Endothelial cell of umbilical vein (primary cell): ENCODE results near the gene S100A9.

ENCODE experiments used
- EZH2 ChIP-seq: IDR thresholded peaks from 2 replicates; pipeline ENCODE4 v1.6.1; 2012; ENCODE audit warnings: borderline replicate concordance, low read depth, mild to moderate bottlenecking, moderate library complexity, low read length, inconsistent platforms; ENCODE audit not compliant: severe bottlenecking
- GATA2 ChIP-seq: IDR thresholded peaks from 2 replicates; pipeline ENCODE4 v1.7.0; 2011; ENCODE audit warnings: low read depth, mild to moderate bottlenecking, moderate library complexity, mixed read lengths, low read length; ENCODE audit not compliant: insufficient read length, insufficient read depth
- JUN ChIP-seq: IDR thresholded peaks from 2 replicates; pipeline ENCODE4 v1.6.1; 2011; ENCODE audit warnings: borderline replicate concordance, low read depth; ENCODE audit not compliant: insufficient read length, insufficient read depth
- MYC ChIP-seq: IDR thresholded peaks from one replicate; pipeline ENCODE4 v1.6.1; 2011; ENCODE audit warnings: mild to moderate bottlenecking, low read depth, low read length
- POLR2A ChIP-seq: IDR thresholded peaks from 2 replicates; pipeline ENCODE4 v1.6.1; 2012; ENCODE audit warnings: low read depth, mild to moderate bottlenecking, control low read depth, low read length
- POLR2AphosphoS5 ChIP-seq: IDR thresholded peaks from 2 replicates; pipeline ENCODE4 v1.6.1; 2012; ENCODE audit warnings: low read depth, mild to moderate bottlenecking, control low read depth, low read length, moderate library complexity; ENCODE audit not compliant: insufficient read depth
- TF ChIP-seq, protein P1 (sequence below), 2 donors: IDR thresholded peaks; 1 replicate in 1 of 2; 2 replicates in 1 of 2; pipeline ENCODE4 v1.5.1; 2011; ENCODE audit warnings: low read length in 2 of 2, mild to moderate bottlenecking in 2 of 2, moderate library complexity in 2 of 2, control low read depth in 1 of 2, inconsistent platforms in 1 of 2, low read depth in 1 of 2; ENCODE audit not compliant: insufficient read depth in 1 of 2; ENCODE audit errors: extremely low read depth in 1 of 2
- TF ChIP-seq, protein P2 (sequence below): IDR thresholded peaks from 2 replicates; pipeline ENCODE4 v1.6.1; 2011; ENCODE audit not compliant: insufficient read depth, insufficient read length

DNA sequence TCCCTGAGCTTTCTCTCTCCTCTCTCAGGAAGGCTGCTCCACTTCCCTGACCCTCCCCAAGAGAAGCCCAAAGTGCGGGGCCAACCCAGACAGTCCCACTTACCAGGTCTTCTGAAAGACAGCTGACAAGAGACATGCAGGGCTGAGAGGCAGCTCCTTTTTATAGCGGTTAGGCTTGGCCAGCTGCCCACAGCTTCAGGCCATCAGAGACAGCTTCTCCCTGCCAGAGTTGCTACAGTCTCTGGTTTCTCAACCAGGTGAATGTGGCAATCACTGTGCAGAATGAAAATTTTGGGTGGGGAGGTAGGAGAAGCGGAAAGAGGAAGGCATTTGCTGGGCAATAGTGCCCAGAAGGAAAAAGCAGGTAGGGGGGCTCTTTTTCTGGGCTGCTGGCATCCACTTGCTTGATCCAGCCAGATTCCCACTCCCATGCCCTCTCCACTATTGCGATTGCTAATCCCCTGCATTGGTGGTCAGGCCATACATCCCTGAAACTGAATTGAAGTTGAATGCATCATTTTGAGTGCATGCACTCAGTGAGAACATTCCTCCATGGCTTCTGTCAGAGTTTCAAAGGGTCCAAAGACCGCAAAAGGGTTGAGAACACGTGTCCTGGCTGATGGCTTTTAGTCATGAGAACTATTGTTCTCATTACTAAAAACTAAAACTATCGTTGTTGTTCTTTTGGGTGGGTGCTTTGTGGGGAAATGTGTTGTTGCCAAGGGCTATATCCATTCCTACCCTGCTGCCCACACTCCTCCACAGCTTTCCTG lies 33.5 kb downstream of the S100A9 start, which contains the start of gene S100A8:
- TF ChIP-seq, protein P1, sequence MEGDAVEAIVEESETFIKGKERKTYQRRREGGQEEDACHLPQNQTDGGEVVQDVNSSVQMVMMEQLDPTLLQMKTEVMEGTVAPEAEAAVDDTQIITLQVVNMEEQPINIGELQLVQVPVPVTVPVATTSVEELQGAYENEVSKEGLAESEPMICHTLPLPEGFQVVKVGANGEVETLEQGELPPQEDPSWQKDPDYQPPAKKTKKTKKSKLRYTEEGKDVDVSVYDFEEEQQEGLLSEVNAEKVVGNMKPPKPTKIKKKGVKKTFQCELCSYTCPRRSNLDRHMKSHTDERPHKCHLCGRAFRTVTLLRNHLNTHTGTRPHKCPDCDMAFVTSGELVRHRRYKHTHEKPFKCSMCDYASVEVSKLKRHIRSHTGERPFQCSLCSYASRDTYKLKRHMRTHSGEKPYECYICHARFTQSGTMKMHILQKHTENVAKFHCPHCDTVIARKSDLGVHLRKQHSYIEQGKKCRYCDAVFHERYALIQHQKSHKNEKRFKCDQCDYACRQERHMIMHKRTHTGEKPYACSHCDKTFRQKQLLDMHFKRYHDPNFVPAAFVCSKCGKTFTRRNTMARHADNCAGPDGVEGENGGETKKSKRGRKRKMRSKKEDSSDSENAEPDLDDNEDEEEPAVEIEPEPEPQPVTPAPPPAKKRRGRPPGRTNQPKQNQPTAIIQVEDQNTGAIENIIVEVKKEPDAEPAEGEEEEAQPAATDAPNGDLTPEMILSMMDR (IDR thresholded peaks at IDR 0.05; ENCODE audit: extremely low read depth in 1 of 2, insufficient read depth in 1 of 2, low read depth in 1 of 2, low read length in 2 of 2), result no peak
- TF ChIP-seq, protein P2, sequence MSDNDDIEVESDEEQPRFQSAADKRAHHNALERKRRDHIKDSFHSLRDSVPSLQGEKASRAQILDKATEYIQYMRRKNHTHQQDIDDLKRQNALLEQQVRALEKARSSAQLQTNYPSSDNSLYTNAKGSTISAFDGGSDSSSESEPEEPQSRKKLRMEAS, result no peak
- TF ChIP-seq POLR2A (no peak), POLR2AphosphoS5 (no peak), EZH2 (no peak), JUN (no peak), GATA2 (no peak), MYC (no peak)
